Measurements from ENCODE around the gene CHRNB2.

Gene CHRNB2

GRCh38 chr1:154609398-154610380, 42.1 kb downstream of the CHRNB2 start:
- DNase-seq (ENCODE audit: low read depth): no peak

GRCh38 chr1:154611150-154611862, 43.7 kb downstream of the CHRNB2 start:
- DNase-seq (ENCODE audit: low read depth): no peak

GRCh38 chr1:154614247-154614646, 46.7 kb downstream of the CHRNB2 start:
- no peak for DNase-seq (ENCODE audit: low read depth)

- no peak for DNase-seq (ENCODE audit: low read depth)
Observed at GRCh38 chr1:154614901-154615300, 47.3 kb downstream of the CHRNB2 start.

- DNase-seq (ENCODE audit: low read depth): no peak
Observed at GRCh38 chr1:154615411-154615810, 47.8 kb downstream of the CHRNB2 start.

- no peak for DNase-seq (ENCODE audit: low read depth)
Observed at GRCh38 chr1:154616659-154617345, 49.2 kb downstream of the CHRNB2 start.

GRCh38 chr1:154619181-154619948, 51.8 kb downstream of the CHRNB2 start:
- DNase-seq (ENCODE audit: low read depth): no peak

- no peak for DNase-seq (ENCODE audit: low read depth)
Observed at GRCh38 chr1:154620751-154621150, 53.2 kb downstream of the CHRNB2 start.

- DNase-seq (ENCODE audit: low read depth): no peak
Observed at GRCh38 chr1:154621875-154622274, 54.3 kb downstream of the CHRNB2 start.

GRCh38 chr1:154622503-154623039, 55.0 kb downstream of the CHRNB2 start:
- DNase-seq (ENCODE audit: low read depth): no peak

- no peak for DNase-seq (ENCODE audit: low read depth)
Observed at GRCh38 chr1:154623358-154623757, 55.8 kb downstream of the CHRNB2 start.

GRCh38 chr1:154624746-154625643, 57.4 kb downstream of the CHRNB2 start:
- DNase-seq (ENCODE audit: low read depth): no peak

- DNase-seq (ENCODE audit: low read depth): no peak
Observed at GRCh38 chr1:154626456-154627256, 59.1 kb downstream of the CHRNB2 start.

- DNase-seq (ENCODE audit: low read depth): peak; percentile 81
Observed at GRCh38 chr1:154627257-154628120, 59.9 kb downstream of the CHRNB2 start.

- no peak for DNase-seq (ENCODE audit: low read depth)
Observed at GRCh38 chr1:154628121-154628405, 60.5 kb downstream of the CHRNB2 start.

- DNase-seq (ENCODE audit: low read depth): no peak
Observed at GRCh38 chr1:154629061-154629674, 61.6 kb downstream of the CHRNB2 start.

Measured in HS-27A (cell line).